GM18858 (cell line): ENCODE data around the gene RING1.
A peak's percentile ranks its signal among the peaks of the same experiment; 100 is the strongest.

ENCODE experiments used
- ATAC-seq: cut with Tn5 transposase; IDR thresholded peaks from one replicate; pipeline ENCODE4 v1.9.1; 2021; ENCODE audit not compliant: unreplicated experiment

RING1 gene

GRCh38 chr6:33237741-33238140, 29.4 kb downstream of the RING1 start:
- ATAC-seq: no peak

- ATAC-seq: no peak
Observed at GRCh38 chr6:33241968-33242367, 33.7 kb downstream of the RING1 start.

GRCh38 chr6:33243476-33243875, 35.2 kb downstream of the RING1 start:
- no peak for ATAC-seq

- ATAC-seq: no peak
Observed at GRCh38 chr6:33247977-33248642, 39.8 kb downstream of the RING1 start.

- no peak for ATAC-seq
Observed at GRCh38 chr6:33248643-33248931, 40.3 kb downstream of the RING1 start.

GRCh38 chr6:33248932-33249731, 40.8 kb downstream of the RING1 start:
- peak; percentile 74 for ATAC-seq

GRCh38 chr6:33249732-33250630, 41.7 kb downstream of the RING1 start:
- no peak for ATAC-seq

- ATAC-seq: no peak
Observed at GRCh38 chr6:33250731-33251130, 42.4 kb downstream of the RING1 start.

GRCh38 chr6:33251395-33252012, 43.2 kb downstream of the RING1 start:
- no peak for ATAC-seq

- ATAC-seq: no peak
Observed at GRCh38 chr6:33252759-33253158, 44.5 kb downstream of the RING1 start.

GRCh38 chr6:33254591-33254990, 46.3 kb downstream of the RING1 start:
- ATAC-seq: no peak

GRCh38 chr6:33259032-33259431, 50.7 kb downstream of the RING1 start:
- ATAC-seq: no peak
